Osteoblast (primary cell): Measurements from ENCODE around the gene OR2Y1. TPM values are rescaled to one million over a fixed set of nuclear protein-coding genes. Genes with fewer than 3 reads are reported as not detected.
"Not testable (repeated sequence)": the region's sequence is repeated elsewhere in the genome, so short reads cannot be mapped to it uniquely, and the experiment has no call there.

Source experiments
- DNase-seq: peaks from one replicate; pipeline ENCODE4 v3.0.0; 2011; ENCODE audit warnings: low spot score, mixed read lengths; ENCODE audit not compliant: insufficient read length; ENCODE audit errors: missing footprints
- H2AFZ ChIP-seq: 2 replicates; pipeline ENCODE4 v1.6.0; 2011; ENCODE audit warnings: mild to moderate bottlenecking, low read length
- H3K27ac ChIP-seq: 2 replicates; pipeline ENCODE4 v1.5.1; 2011; ENCODE audit warnings: mild to moderate bottlenecking, low read depth, low read length, moderate library complexity
- H3K27me3 ChIP-seq: 2 replicates; pipeline ENCODE4 v1.6.0; 2012; ENCODE audit warnings: mild to moderate bottlenecking, control low read depth, inconsistent platforms, low read length, moderate library complexity; ENCODE audit not compliant: insufficient read depth
- H3K36me3 ChIP-seq: 2 replicates; pipeline ENCODE4 v1.5.1; 2011; ENCODE audit warnings: mild to moderate bottlenecking, low read length, control low read depth, moderate library complexity; ENCODE audit not compliant: insufficient read depth
- H3K4me1 ChIP-seq: 2 replicates; pipeline ENCODE4 v1.5.1; 2011; ENCODE audit warnings: mild to moderate bottlenecking, low read length, control low read depth, moderate library complexity; ENCODE audit not compliant: insufficient read depth
- H3K4me2 ChIP-seq: 2 replicates; pipeline ENCODE4 v1.6.0; 2011; ENCODE audit warnings: mild to moderate bottlenecking, low read length; ENCODE audit not compliant: insufficient read depth
- H3K4me3 ChIP-seq: fragments of 200-600 bp; sonication (generic); 3 replicates; pipeline ENCODE4 v1.5.1; 2012; ENCODE audit warnings: mild to moderate bottlenecking, low read length, inconsistent platforms; ENCODE audit not compliant: insufficient read depth
- H3K79me2 ChIP-seq: 2 replicates; pipeline ENCODE4 v1.6.0; 2012; ENCODE audit warnings: mild to moderate bottlenecking, low read length, control low read depth, inconsistent platforms; ENCODE audit not compliant: insufficient read depth
- H3K9me3 ChIP-seq: 2 replicates; pipeline ENCODE4 v1.5.1; 2011; ENCODE audit warnings: low read depth, low read length, control low read depth
- H4K20me1 ChIP-seq: 2 replicates; pipeline ENCODE4 v1.6.0; 2012; ENCODE audit warnings: mild to moderate bottlenecking, low read length, control low read depth; ENCODE audit not compliant: insufficient read depth
- CTCF ChIP-seq: IDR thresholded peaks from 2 replicates; pipeline ENCODE4 v1.5.1; 2011; ENCODE audit warnings: mild to moderate bottlenecking, low read depth, low read length, moderate library complexity; ENCODE audit errors: extremely low read depth
- total RNA-seq: library from RNA; depleted of rRNA; stranded (reverse); fragments of >200 nt; gene quantifications from 2 replicates; pipeline ENCODE4 v1.2.3, GENCODE V29; 2012

OR2Y1 gene
- total RNA-seq, 1 donor, result not detected

GRCh38 chr5:180783340-180784052 lies 43.6 kb upstream of the OR2Y1 start:
- Histone ChIP-seq H3K27me3 (no peaks in the 10 kb centered on the region), H3K4me1 (peaks cover 30% of the 10 kb centered on the region), H3K4me2 (no peak overlapping the region), H3K79me2 (peaks cover 19% of the 10 kb centered on the region), H3K27ac (no peak overlapping the region), H2AFZ (no peak overlapping the region), H3K9me3 (no peaks in the 10 kb centered on the region), H3K36me3 (no peaks in the 10 kb centered on the region), H4K20me1 (peaks cover 4% of the 10 kb centered on the region), H3K4me3 (no peak overlapping the region)
- TF ChIP-seq CTCF, result no peak
- no peak for DNase-seq

GRCh38 chr5:180782748-180783147 lies 42.9 kb upstream of the OR2Y1 start:
- no peak for TF ChIP-seq CTCF
- H3K27ac ChIP-seq, result no peak overlapping the region
- H4K20me1 ChIP-seq, result peaks cover 4% of the 10 kb centered on the region
- H3K4me1 ChIP-seq, result peaks cover 30% of the 10 kb centered on the region
- no peaks in the 10 kb centered on the region for H3K27me3 ChIP-seq
- no peak overlapping the region for H3K4me3 ChIP-seq
- DNase-seq, result no peak
- no peaks in the 10 kb centered on the region for H3K9me3 ChIP-seq
- H3K36me3 ChIP-seq, result no peaks in the 10 kb centered on the region
- peaks cover 11% of the 10 kb centered on the region for H3K79me2 ChIP-seq
- H2AFZ ChIP-seq, result no peak overlapping the region
- H3K4me2 ChIP-seq, result no peak overlapping the region

DNA sequence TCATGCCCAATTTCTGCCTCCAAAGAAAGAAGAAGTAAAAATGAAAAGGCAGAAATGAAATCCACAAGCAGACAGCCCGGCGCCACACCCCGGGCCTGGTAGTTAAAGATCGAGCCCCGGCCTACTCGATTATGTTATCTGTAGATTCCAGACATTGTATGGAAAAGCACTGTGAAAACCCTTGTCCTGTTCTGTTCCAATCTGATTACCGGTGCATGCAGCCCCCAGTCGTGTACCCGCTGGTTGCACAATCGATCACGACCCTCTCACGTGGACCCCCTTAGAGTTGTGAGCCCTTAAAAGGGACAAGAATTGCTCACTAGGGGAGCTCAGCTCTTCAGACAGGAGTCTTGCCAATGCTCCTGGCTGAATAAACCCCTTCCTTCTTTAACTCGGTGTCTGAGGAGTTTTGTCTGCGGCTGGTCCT lies 42.1 kb upstream of the OR2Y1 start:
- not testable (repeated sequence) for DNase-seq, H3K79me2 ChIP-seq, H3K9me3 ChIP-seq, H3K36me3 ChIP-seq, H2AFZ ChIP-seq, H3K4me3 ChIP-seq, H3K4me2 ChIP-seq, H4K20me1 ChIP-seq, H3K27ac ChIP-seq, H3K27me3 ChIP-seq
- H3K4me1 ChIP-seq, result peaks cover 24% of the 10 kb centered on the region

DNA sequence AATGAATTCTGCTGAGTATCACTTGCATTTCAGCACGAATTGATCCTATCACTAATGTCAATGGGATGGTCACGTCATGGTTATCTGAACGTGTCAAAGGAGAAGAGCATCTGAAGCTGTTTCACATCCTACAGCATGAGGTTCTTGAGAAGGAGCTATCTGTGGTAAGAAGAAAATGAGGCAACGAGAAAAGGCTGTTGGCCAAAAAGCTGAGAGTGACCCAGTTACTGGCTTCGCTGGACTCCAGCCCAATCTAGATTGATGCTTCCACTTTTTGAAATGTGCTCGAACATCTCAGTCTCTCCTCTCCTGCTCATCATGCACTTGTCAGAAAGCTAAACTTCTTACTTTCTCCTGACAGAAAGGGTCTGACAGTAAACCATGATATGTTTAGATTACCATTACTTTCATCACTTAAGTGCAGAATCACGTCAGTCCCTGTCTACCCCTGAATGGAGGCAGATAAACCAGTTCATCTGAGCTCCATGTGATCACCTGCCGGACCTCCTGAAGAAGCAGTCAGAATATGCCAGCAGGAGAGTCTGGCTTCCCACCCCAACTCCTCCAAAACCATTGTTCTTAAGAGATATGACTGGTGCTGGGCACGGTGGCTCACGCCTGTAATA lies 40.2 kb upstream of the OR2Y1 start:
- Histone ChIP-seq H2AFZ (no peak overlapping the region), H3K9me3 (no peaks in the 10 kb centered on the region), H3K27me3 (no peaks in the 10 kb centered on the region), H4K20me1 (peaks cover 4% of the 10 kb centered on the region), H3K4me1 (peaks cover 6% of the 10 kb centered on the region), H3K4me2 (no peak overlapping the region), H3K4me3 (no peak overlapping the region), H3K27ac (no peak overlapping the region), H3K36me3 (no peaks in the 10 kb centered on the region), H3K79me2 (no peaks in the 10 kb centered on the region)
- no peak for DNase-seq
- TF ChIP-seq CTCF, result no peak
